ENCODE measurements around the gene ZHX3.

Gene ZHX3

GRCh38 chr20:41182296-41183212 is 135.0 kb downstream of the ZHX3 start:
- DNase-seq: no peak

GRCh38 chr20:41181567-41181966 is 136.0 kb downstream of the ZHX3 start:
- no peak for DNase-seq

GRCh38 chr20:41180599-41181333 is 136.8 kb downstream of the ZHX3 start:
- no peak for DNase-seq

- DNase-seq: no peak
These were observed 137.6 kb downstream of the ZHX3 start for GRCh38 chr20:41179961-41180360.

- no peak for DNase-seq
These were observed 138.6 kb downstream of the ZHX3 start for GRCh38 chr20:41178904-41179432.

- no peak for DNase-seq
These were observed 139.0 kb downstream of the ZHX3 start for GRCh38 chr20:41178495-41178894.

GRCh38 chr20:41177636-41178035 is 139.9 kb downstream of the ZHX3 start:
- DNase-seq: no peak

- DNase-seq: no peak
These were observed 140.6 kb downstream of the ZHX3 start for GRCh38 chr20:41176711-41177552.

GRCh38 chr20:41175727-41176330 is 141.7 kb downstream of the ZHX3 start:
- no peak for DNase-seq

- DNase-seq: no peak
These were observed 142.3 kb downstream of the ZHX3 start for GRCh38 chr20:41175201-41175651.

GRCh38 chr20:41174782-41175181 is 142.7 kb downstream of the ZHX3 start:
- DNase-seq: no peak

GRCh38 chr20:41174373-41174772 is 143.2 kb downstream of the ZHX3 start:
- no peak for DNase-seq

GRCh38 chr20:41173791-41174341 is 143.7 kb downstream of the ZHX3 start:
- no peak for DNase-seq

- DNase-seq: peak; percentile 43 to 50
These were observed 144.3 kb downstream of the ZHX3 start for GRCh38 chr20:41173161-41173721.

- DNase-seq: no peak
These were observed 145.0 kb downstream of the ZHX3 start for GRCh38 chr20:41172296-41173140.

- DNase-seq: no peak
These were observed 145.7 kb downstream of the ZHX3 start for GRCh38 chr20:41171736-41172295.

- DNase-seq: no peak
These were observed 147.0 kb downstream of the ZHX3 start for GRCh38 chr20:41170386-41171105.

- no peak for DNase-seq
These were observed 147.7 kb downstream of the ZHX3 start for GRCh38 chr20:41169791-41170351.

- DNase-seq: no peak
These were observed 148.3 kb downstream of the ZHX3 start for GRCh38 chr20:41169162-41169690.

Data from SHP77 (cell line).